Peyer's patch (tissue), 4 donors: ENCODE measurements around the gene NCOA6. TPM values are rescaled to one million over a fixed set of nuclear protein-coding genes. Genes with fewer than 3 reads are reported as not detected.

Source experiments
- DNase-seq, 3 donors: peaks; one replicate each; pipeline ENCODE4 v3.0.0-alpha.2; 2017 to 2019
- H3K27ac ChIP-seq, 4 donors: fragments of 200-600 bp; sonication (generic); one replicate each; pipeline ENCODE4 v1.5.1; 2016 to 2019
- H3K27me3 ChIP-seq, 2 donors: fragments of 200-600 bp; sonication (generic); one replicate each; pipeline ENCODE4 v1.5.1; 2019
- H3K36me3 ChIP-seq, 3 donors: fragments of 200-600 bp; sonication (generic); one replicate each; pipeline ENCODE4 v1.5.1; 2016 to 2019
- H3K4me1 ChIP-seq, 4 donors: fragments of 200-600 bp; sonication (generic); one replicate each; pipeline ENCODE4 v1.5.1; 2016 to 2019
- H3K4me3 ChIP-seq, 4 donors: fragments of 200-600 bp; sonication (generic); 1 replicate in 3 of 4; 2 replicates in 1 of 4; pipeline ENCODE4 v1.5.1; 2016 to 2019; ENCODE audit warnings: mild to moderate bottlenecking in 1 of 4
- H3K9me3 ChIP-seq, 4 donors: fragments of 200-600 bp; sonication (generic); one replicate each; pipeline ENCODE4 v1.5.1; 2016 to 2019; ENCODE audit warnings: mild to moderate bottlenecking in 1 of 4
- POLR2A ChIP-seq, 2 donors: fragments of 450-650 bp; IDR thresholded peaks; one replicate each; pipeline ENCODE4 v1.5.1; 2017; ENCODE audit warnings: antibody characterized with exemption in 2 of 2, mild to moderate bottlenecking in 2 of 2, moderate library complexity in 2 of 2
- total RNA-seq, 4 donors: library from RNA; depleted of rRNA; stranded (reverse); fragments of >200 nt; gene quantifications; one replicate each; pipeline ENCODE4 v1.1.0, GENCODE V29; 2016
- TF ChIP-seq, protein P1 (sequence below), 6 experiments: fragments of 450-650 bp in 4 of 6; fragments of 200-600 bp in 2 of 6; sonication (generic) in 1 of 6; IDR thresholded peaks; one replicate each; pipeline ENCODE4 v1.5.1; 2017 to 2019; ENCODE audit warnings: antibody characterized with exemption in 6 of 6, mild to moderate bottlenecking in 3 of 6, moderate library complexity in 1 of 6

The NCOA6 gene
- total RNA-seq, 4 donors from 2014 or later: 33.8 to 58.4 (median 49.5) TPM

DNA sequence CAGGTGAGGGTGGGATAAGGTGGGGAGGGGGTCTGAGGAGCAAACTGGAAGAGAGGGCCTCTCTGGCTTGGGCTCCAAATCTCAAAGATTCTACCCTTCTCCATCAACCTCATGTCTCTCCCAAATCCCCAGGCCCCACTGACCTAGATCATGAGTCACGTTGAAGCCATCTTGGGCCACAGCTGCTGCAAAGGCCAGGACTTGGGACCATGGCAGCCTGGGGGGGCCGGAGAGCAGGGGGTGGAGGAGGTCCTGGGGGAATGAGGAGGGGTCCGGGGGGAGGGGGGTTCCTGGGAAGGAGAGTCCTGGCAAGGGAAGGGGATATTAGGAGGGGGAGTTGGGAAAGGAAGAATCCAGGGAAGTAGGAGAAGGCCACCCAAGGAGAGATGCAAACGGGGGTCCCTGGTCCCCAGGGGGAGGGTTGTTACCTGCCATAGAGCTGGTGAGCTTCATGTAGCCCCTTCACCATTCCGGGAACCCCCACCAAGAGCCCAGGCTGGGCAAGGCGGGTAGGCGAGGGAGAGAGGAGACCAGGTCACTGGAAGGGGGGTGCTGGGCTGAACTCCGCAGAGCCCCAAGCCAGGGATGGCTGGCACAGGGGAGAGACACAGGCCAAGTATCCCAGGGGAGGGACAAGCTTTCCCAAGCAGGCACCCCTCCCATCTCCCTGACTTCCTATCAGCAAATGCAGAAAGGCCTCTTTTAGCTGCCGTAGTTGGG lies 34.5 kb upstream of the NCOA6 start:
- Histone ChIP-seq H3K9me3 (no peaks in the 10 kb centered on the region), H3K27ac (no peak overlapping the region), H3K4me3 (no peak overlapping the region), H3K4me1 (no peaks in the 10 kb centered on the region), H3K27me3 (no peaks in the 10 kb centered on the region), H3K36me3 (peaks cover 0 to 11% (median 0%) of the 10 kb centered on the region in 3 donors)
- no peak for DNase-seq
- TF ChIP-seq, protein P1, sequence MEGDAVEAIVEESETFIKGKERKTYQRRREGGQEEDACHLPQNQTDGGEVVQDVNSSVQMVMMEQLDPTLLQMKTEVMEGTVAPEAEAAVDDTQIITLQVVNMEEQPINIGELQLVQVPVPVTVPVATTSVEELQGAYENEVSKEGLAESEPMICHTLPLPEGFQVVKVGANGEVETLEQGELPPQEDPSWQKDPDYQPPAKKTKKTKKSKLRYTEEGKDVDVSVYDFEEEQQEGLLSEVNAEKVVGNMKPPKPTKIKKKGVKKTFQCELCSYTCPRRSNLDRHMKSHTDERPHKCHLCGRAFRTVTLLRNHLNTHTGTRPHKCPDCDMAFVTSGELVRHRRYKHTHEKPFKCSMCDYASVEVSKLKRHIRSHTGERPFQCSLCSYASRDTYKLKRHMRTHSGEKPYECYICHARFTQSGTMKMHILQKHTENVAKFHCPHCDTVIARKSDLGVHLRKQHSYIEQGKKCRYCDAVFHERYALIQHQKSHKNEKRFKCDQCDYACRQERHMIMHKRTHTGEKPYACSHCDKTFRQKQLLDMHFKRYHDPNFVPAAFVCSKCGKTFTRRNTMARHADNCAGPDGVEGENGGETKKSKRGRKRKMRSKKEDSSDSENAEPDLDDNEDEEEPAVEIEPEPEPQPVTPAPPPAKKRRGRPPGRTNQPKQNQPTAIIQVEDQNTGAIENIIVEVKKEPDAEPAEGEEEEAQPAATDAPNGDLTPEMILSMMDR (IDR thresholded peaks at IDR 0.05): no peak
- TF ChIP-seq POLR2A (IDR thresholded peaks at IDR 0.05): no peak

DNA sequence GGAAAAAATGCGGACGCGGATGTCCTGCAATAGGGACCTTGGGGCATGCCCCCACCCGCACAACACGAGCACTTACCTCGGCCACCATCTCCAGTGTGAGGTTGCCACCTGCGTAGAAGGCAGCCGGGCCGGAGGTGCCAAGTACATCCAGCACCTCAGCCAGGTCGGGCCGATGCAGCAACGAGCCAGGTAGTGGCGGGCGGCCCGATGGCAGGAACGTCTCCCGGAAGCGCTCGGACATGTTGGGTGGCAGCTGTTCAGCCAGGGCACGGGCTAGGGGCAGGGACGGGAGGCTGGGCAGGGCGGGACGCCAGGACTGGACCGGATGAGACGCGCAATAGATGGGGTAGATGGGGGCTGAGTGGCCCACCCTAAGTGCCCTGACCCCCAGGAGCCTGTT lies 33.9 kb upstream of the NCOA6 start:
- Histone ChIP-seq H3K36me3 (peaks cover 0 to 11% (median 0%) of the 10 kb centered on the region in 3 donors), H3K27ac (no peak overlapping the region), H3K27me3 (no peaks in the 10 kb centered on the region), H3K4me3 (no peak overlapping the region), H3K4me1 (no peaks in the 10 kb centered on the region), H3K9me3 (no peaks in the 10 kb centered on the region)
- TF ChIP-seq POLR2A (IDR thresholded peaks at IDR 0.05): no peak
- TF ChIP-seq, protein P1 (IDR thresholded peaks at IDR 0.05): no peak
- DNase-seq: no peak

DNA sequence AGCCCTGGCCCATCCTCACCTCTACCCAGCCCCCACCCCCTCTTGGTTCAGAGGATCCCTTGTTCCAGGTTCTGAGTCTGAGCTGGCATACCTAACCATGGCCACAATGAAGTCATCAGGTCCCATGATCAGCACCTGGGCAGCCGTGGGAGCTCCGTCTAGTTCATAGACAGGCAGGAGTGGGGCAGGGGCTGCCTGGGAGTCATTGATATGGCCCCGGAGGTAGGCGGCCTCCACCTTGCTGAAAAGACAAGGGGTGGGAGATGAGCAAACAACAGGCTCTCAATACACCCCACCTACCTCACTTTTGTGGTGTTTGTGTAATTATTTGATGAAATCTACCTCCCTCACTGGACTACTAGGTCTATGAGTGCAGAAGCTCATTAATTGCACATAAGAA lies 26.8 kb upstream of the NCOA6 start:
- Histone ChIP-seq H3K4me1 (no peaks in the 10 kb centered on the region), H3K4me3 (no peak overlapping the region), H3K27ac (no peak overlapping the region), H3K27me3 (no peaks in the 10 kb centered on the region), H3K9me3 (no peaks in the 10 kb centered on the region), H3K36me3 (peaks cover 0 to 20% (median 0%) of the 10 kb centered on the region in 3 donors)
- no peak for TF ChIP-seq POLR2A (IDR thresholded peaks at IDR 0.05)
- TF ChIP-seq, protein P1 (IDR thresholded peaks at IDR 0.05): no peak
- DNase-seq: peak in 1 of 3 donors; percentile 33

DNA sequence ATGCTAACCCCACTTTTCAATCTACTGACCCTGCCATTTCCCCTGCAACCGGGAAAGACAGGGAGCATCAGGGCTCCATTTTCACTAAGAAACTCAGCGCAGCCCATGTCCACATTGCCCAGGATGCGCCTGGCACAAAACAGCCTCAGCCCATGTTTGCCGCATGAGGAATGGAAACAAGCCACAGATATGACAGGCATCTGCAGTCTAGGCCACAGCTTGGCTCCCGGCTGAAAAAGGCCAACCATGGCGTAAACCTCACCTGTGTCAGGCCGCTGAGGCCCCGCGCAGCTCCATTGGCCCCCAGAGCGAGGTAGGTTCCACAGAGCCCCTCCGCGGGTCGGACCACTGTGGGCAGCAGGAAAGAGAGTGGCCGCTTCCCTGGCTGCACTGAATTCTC lies 25.5 kb upstream of the NCOA6 start:
- DNase-seq: peak in 1 of 3 donors; percentile 31
- Histone ChIP-seq H3K36me3 (peaks cover 0 to 20% (median 0%) of the 10 kb centered on the region in 3 donors), H3K27me3 (no peaks in the 10 kb centered on the region), H3K4me3 (no peak overlapping the region), H3K9me3 (no peaks in the 10 kb centered on the region), H3K4me1 (no peaks in the 10 kb centered on the region), H3K27ac (no peak overlapping the region)
- TF ChIP-seq, protein P1 (IDR thresholded peaks at IDR 0.05): no peak
- TF ChIP-seq POLR2A (IDR thresholded peaks at IDR 0.05): no peak

DNA sequence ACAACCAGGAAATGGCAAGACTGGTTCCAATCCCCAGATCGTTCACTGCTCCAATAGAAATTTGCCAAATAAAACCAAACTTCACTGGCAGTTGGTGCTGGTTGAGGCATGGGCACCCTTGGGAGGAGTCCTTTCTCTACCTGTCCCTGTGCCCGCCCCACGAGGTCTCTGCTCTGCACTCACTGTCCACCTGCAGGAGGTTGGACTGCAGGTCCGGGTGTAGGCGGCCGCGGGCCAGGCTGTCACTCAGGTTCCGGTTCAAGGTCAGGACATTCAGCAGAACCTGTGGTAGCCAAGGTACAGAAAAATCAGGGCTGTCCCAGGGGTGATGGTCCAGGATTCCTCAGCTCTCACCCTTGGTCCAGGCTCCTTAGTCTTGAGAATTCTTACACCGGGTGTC lies 24.3 kb upstream of the NCOA6 start:
- Histone ChIP-seq H3K36me3 (peaks cover 0 to 20% (median 0%) of the 10 kb centered on the region in 3 donors), H3K4me1 (no peaks in the 10 kb centered on the region), H3K9me3 (no peaks in the 10 kb centered on the region), H3K27ac (no peak overlapping the region), H3K27me3 (no peaks in the 10 kb centered on the region), H3K4me3 (no peak overlapping the region)
- TF ChIP-seq, protein P1 (IDR thresholded peaks at IDR 0.05): no peak
- TF ChIP-seq POLR2A (IDR thresholded peaks at IDR 0.05): no peak
- peak in 1 of 3 donors; percentile 37 for DNase-seq
